T-cell (primary cell): ENCODE data around the gene RBP5. TPM values are rescaled to one million over a fixed set of nuclear protein-coding genes. Genes with fewer than 3 reads are reported as not detected.

Experiments
- ATAC-seq, 4 experiments: fragments of 200-7000 bp in 3 of 4; fragments of 150-1000 bp in 1 of 4; cut with Tn5 transposase; replicated peaks in 1 of 4; 1 replicate in 3 of 4; 2 replicates in 1 of 4; pipeline ENCODE4 v1.10.0; 2021; ENCODE audit warnings: moderate library complexity in 3 of 4, mild to moderate bottlenecking in 2 of 4, moderate number of reproducible peaks in 1 of 4
- CTCF ChIA-PET, 2 donors: fragments of 300-600 bp; sonication (Branson Sonifier 250); formaldehyde crosslinking; loops; one replicate each; lab custom pipeline; 2022; ENCODE audit warnings: antibody characterized with exemption in 2 of 2; lab: Charles Lee
- POLR2A ChIA-PET, 2 donors: fragments of 300-600 bp; sonication (Branson Sonifier 250); formaldehyde crosslinking; loops; one replicate each; lab custom pipeline; 2022; ENCODE audit warnings: antibody characterized with exemption in 2 of 2; lab: Charles Lee
- DNase-seq, 35 experiments: peaks; one replicate each; pipeline versions ENCODE4 v3.0.0 to v3.0.0-alpha.2; 2013 to 2023
- H3K27ac ChIP-seq: one replicate; pipeline ENCODE4 v1.5.1; 2013; ENCODE audit warnings: low read length
- H3K27me3 ChIP-seq, 2 experiments: replicated peaks in 1 of 2; 1 replicate in 1 of 2; 2 replicates in 1 of 2; pipeline versions ENCODE4 v1.6.1 to v1.7.0; 2013; ENCODE audit warnings: low read length in 1 of 2, mixed read lengths in 1 of 2; ENCODE audit not compliant: control insufficient read depth in 2 of 2, insufficient read depth in 2 of 2; ENCODE audit errors: extremely low read depth in 1 of 2
- H3K36me3 ChIP-seq, 2 donors: 1 replicate in 1 of 2; 2 replicates in 1 of 2; pipeline versions ENCODE4 v1.6.1 to v1.7.0; 2013; ENCODE audit warnings: low read length in 1 of 2; ENCODE audit not compliant: control insufficient read depth in 2 of 2, insufficient read depth in 1 of 2; ENCODE audit errors: extremely low read depth in 1 of 2
- H3K4me1 ChIP-seq, 2 experiments: 1 replicate in 1 of 2; 2 replicates in 1 of 2; pipeline versions ENCODE4 v1.6.1 to v1.7.0; 2013; ENCODE audit warnings: low read length in 2 of 2, mixed read lengths in 1 of 2; ENCODE audit not compliant: insufficient read depth in 2 of 2, control insufficient read depth in 1 of 2; ENCODE audit errors: extremely low read depth in 1 of 2
- H3K4me3 ChIP-seq, 2 donors: 1 replicate in 1 of 2; 2 replicates in 1 of 2; pipeline versions ENCODE4 v1.5.1 to v1.7.0; 2013; ENCODE audit warnings: mild to moderate bottlenecking in 2 of 2, low read length in 1 of 2, moderate library complexity in 1 of 2; ENCODE audit not compliant: control insufficient read depth in 1 of 2; ENCODE audit errors: extremely low read depth in 1 of 2
- H3K9me3 ChIP-seq: 2 replicates; pipeline ENCODE4 v1.7.0; 2013
- H3K27ac Mint-ChIP-seq, 2 donors: one replicate each; pipeline ENCODE4 v1.8.0; 2020 to 2021; ENCODE audit warnings: mild to moderate bottlenecking in 2 of 2, mixed read lengths in 2 of 2
- H3K27me3 Mint-ChIP-seq, 2 donors: one replicate each; pipeline ENCODE4 v1.8.0; 2021 to 2022; ENCODE audit warnings: mixed read lengths in 2 of 2
- H3K36me3 Mint-ChIP-seq: one replicate; pipeline ENCODE4 v1.8.0; 2021; ENCODE audit warnings: mixed read lengths
- H3K4me1 Mint-ChIP-seq, 3 donors: one replicate each; pipeline ENCODE4 v1.8.0; 2020 to 2022; ENCODE audit warnings: mixed read lengths in 3 of 3, mild to moderate bottlenecking in 1 of 3
- H3K4me3 Mint-ChIP-seq, 3 donors: one replicate each; pipeline ENCODE4 v1.8.0; 2020 to 2022; ENCODE audit warnings: mild to moderate bottlenecking in 3 of 3, mixed read lengths in 3 of 3, moderate library complexity in 3 of 3
- H3K9me3 Mint-ChIP-seq, 3 donors: one replicate each; pipeline ENCODE4 v1.8.0; 2020 to 2022; ENCODE audit warnings: mixed read lengths in 3 of 3
- WGBS: methylation state at CpG from one replicate; pipeline ENCODE4 v1.1.5; 2013; ENCODE audit warnings: missing lambda C conversion rate; ENCODE audit not compliant: insufficient coverage; 5-methylcytosine and 5-hydroxymethylcytosine counted together
- total RNA-seq, 35 experiments: library from RNA in 6 of 35; stranded (reverse) in 6 of 35; fragments of 120-200 nt in 1 of 35; gene quantifications; one replicate each; pipeline versions ENCODE4 v1.2.1 to v1.2.4 and lab custom pipeline; 2013 to 2026

Gene RBP5
- total RNA-seq (under 1 TPM in 3 of 5 donors, not detected in 2; 0.26 to 0.70 (median 0.59) TPM), total RNA-seq (lab: John Stamatoyannopoulos, UW) (0 to 1.1 (median 0.21) reads per million in 29 experiments)
- 0.77 TPM for total RNA-seq (2013)

- 100% methylated on average over 3 of the region's 7 CpGs for whole genome bisulfite sequencing
- H3K4me3 ChIP-seq, result peak within 1 kb of the TSS; percentile 80 to 98
- peak within 1 kb of the TSS; percentile 82 to 92 for H3K27ac Mint-ChIP-seq
- ChIA-PET POLR2A (no interaction called here), CTCF (no interaction called here)
- H3K36me3 Mint-ChIP-seq, result peaks cover 3% of the 10 kb centered on the region
- peak within 1 kb of the TSS; percentile 78 for H3K27ac ChIP-seq
- peaks cover 4 to 36% of the 10 kb centered on the region in 2 experiments for H3K4me1 ChIP-seq
- H3K9me3 Mint-ChIP-seq, result no peaks in the 10 kb centered on the region
- no peaks in the 10 kb centered on the region for H3K27me3 ChIP-seq
- no peaks in the 10 kb centered on the region for H3K9me3 ChIP-seq
- H3K36me3 ChIP-seq, result peaks cover 0 to 11% of the 10 kb centered on the region in 2 donors
- H3K27me3 Mint-ChIP-seq, result no peaks in the 10 kb centered on the region
- no peak for ATAC-seq
- no peak for DNase-seq
- peaks cover 28 to 47% (median 40%) of the 10 kb centered on the region in 3 donors for H3K4me1 Mint-ChIP-seq
- peak within 1 kb of the TSS; percentile 87 to 97 (median 92) for H3K4me3 Mint-ChIP-seq
These were observed at the start of gene RBP5 for GRCh38 chr12:7128681-7129286. Gene RBP5 (minus strand): TSS chr12:7128889. CDS start chr12:7128775, 114 bp downstream.

GRCh38 chr12:7178481-7178880 lies 49.8 kb upstream of the RBP5 start:
- no peaks in the 10 kb centered on the region for H3K4me1 Mint-ChIP-seq
- H3K27me3 Mint-ChIP-seq, result peaks cover 40 to 53% of the 10 kb centered on the region in 2 donors
- Histone ChIP-seq H3K9me3 (peaks cover 3% of the 10 kb centered on the region), H3K36me3 (no peaks in the 10 kb centered on the region), H3K4me1 (no peaks in the 10 kb centered on the region), H3K27ac (no peak overlapping the region), H3K27me3 (peaks cover 0 to 12% of the 10 kb centered on the region in 2 experiments), H3K4me3 (no peak overlapping the region)
- DNase-seq (no peak), ATAC-seq (no peak)
- CTCF ChIA-PET, result interaction anchor here in 1 of 2 donors (0.6 kb wide), 1 partner anchor 15 kb away, joined by 5 read pairs; no protein-coding TSS in a partner anchor
- POLR2A ChIA-PET, result no interaction called here
- H3K4me3 Mint-ChIP-seq, result no peak overlapping the region
- peaks cover 0 to 2% (median 0%) of the 10 kb centered on the region in 3 donors for H3K9me3 Mint-ChIP-seq
- 94% methylated on average over 2 of the region's 2 CpGs for WGBS
- no peaks in the 10 kb centered on the region for H3K36me3 Mint-ChIP-seq
- H3K27ac Mint-ChIP-seq, result no peak overlapping the region

- Histone ChIP-seq H3K4me3 (no peak overlapping the region), H3K36me3 (no peaks in the 10 kb centered on the region), H3K4me1 (no peaks in the 10 kb centered on the region), H3K27ac (no peak overlapping the region), H3K9me3 (peaks cover 3% of the 10 kb centered on the region), H3K27me3 (peaks cover 0 to 14% of the 10 kb centered on the region in 2 experiments)
- Mint-ChIP-seq H3K27ac (no peak overlapping the region), H3K4me1 (no peaks in the 10 kb centered on the region), H3K27me3 (peaks cover 33 to 45% of the 10 kb centered on the region in 2 donors), H3K36me3 (no peaks in the 10 kb centered on the region), H3K4me3 (no peak overlapping the region), H3K9me3 (peaks cover 0 to 7% (median 5%) of the 10 kb centered on the region in 3 donors)
- ChIA-PET CTCF (no interaction called here), POLR2A (no interaction called here)
- DNase-seq, result no peak
- no peak for ATAC-seq
- WGBS, result no CpG with 5 or more reads among the region's 2 CpGs
These were observed 47.9 kb upstream of the RBP5 start for GRCh38 chr12:7176595-7176994.

GRCh38 chr12:7175493-7175892 lies 46.8 kb upstream of the RBP5 start:
- H3K4me3 Mint-ChIP-seq, result no peak overlapping the region
- no peaks in the 10 kb centered on the region for H3K36me3 Mint-ChIP-seq
- H3K27ac Mint-ChIP-seq, result no peak overlapping the region
- Histone ChIP-seq H3K9me3 (peaks cover 3% of the 10 kb centered on the region), H3K27ac (no peak overlapping the region), H3K4me3 (no peak overlapping the region), H3K4me1 (no peaks in the 10 kb centered on the region), H3K27me3 (peaks cover 0 to 8% of the 10 kb centered on the region in 2 experiments), H3K36me3 (no peaks in the 10 kb centered on the region)
- peaks cover 2 to 16% (median 9%) of the 10 kb centered on the region in 3 donors for H3K9me3 Mint-ChIP-seq
- no peaks in the 10 kb centered on the region for H3K4me1 Mint-ChIP-seq
- CTCF ChIA-PET, result no interaction called here
- no peak for DNase-seq
- peaks cover 30 to 42% of the 10 kb centered on the region in 2 donors for H3K27me3 Mint-ChIP-seq
- ATAC-seq, result no peak
- POLR2A ChIA-PET, result no interaction called here

GRCh38 chr12:7171854-7172253 lies 43.2 kb upstream of the RBP5 start:
- Mint-ChIP-seq H3K9me3 (peaks cover 4 to 40% (median 15%) of the 10 kb centered on the region in 3 donors), H3K27ac (no peak overlapping the region), H3K36me3 (peaks cover 6% of the 10 kb centered on the region), H3K4me1 (no peaks in the 10 kb centered on the region), H3K27me3 (peaks cover 21 to 28% of the 10 kb centered on the region in 2 donors), H3K4me3 (no peak overlapping the region)
- peaks cover 3% of the 10 kb centered on the region for H3K9me3 ChIP-seq
- H3K36me3 ChIP-seq, result no peaks in the 10 kb centered on the region
- no peaks in the 10 kb centered on the region for H3K4me1 ChIP-seq
- no CpG with 5 or more reads among the region's 1 CpG for WGBS
- H3K27me3 ChIP-seq, result peaks cover 0 to 3% of the 10 kb centered on the region in 2 experiments
- H3K4me3 ChIP-seq, result no peak overlapping the region
- no peak overlapping the region for H3K27ac ChIP-seq
- ChIA-PET POLR2A (no interaction called here), CTCF (no interaction called here)
- ATAC-seq (no peak), DNase-seq (no peak)

- CTCF ChIA-PET, result interaction anchor here in 1 of 2 donors (0.6 kb wide), 1 partner anchor 28 kb away, joined by 3 read pairs; no protein-coding TSS in a partner anchor
- H3K4me3 Mint-ChIP-seq, result no peak overlapping the region
- no peaks in the 10 kb centered on the region for H3K4me1 Mint-ChIP-seq
- ATAC-seq, result no peak
- DNase-seq, result no peak
- peaks cover 4 to 40% (median 13%) of the 10 kb centered on the region in 3 donors for H3K9me3 Mint-ChIP-seq
- Histone ChIP-seq H3K4me1 (no peaks in the 10 kb centered on the region), H3K4me3 (no peak overlapping the region), H3K9me3 (no peaks in the 10 kb centered on the region), H3K27me3 (peaks cover 0 to 3% of the 10 kb centered on the region in 2 experiments), H3K27ac (no peak overlapping the region), H3K36me3 (no peaks in the 10 kb centered on the region)
- H3K27ac Mint-ChIP-seq, result no peak overlapping the region
- POLR2A ChIA-PET, result no interaction called here
- H3K36me3 Mint-ChIP-seq, result peaks cover 6% of the 10 kb centered on the region
- peaks cover 20% of the 10 kb centered on the region in 2 donors for H3K27me3 Mint-ChIP-seq
These were observed 41.3 kb upstream of the RBP5 start for GRCh38 chr12:7169951-7170350.
